SHP77 (cell line): ENCODE data around the gene POLR1D.
A peak's percentile ranks its signal among the peaks of the same experiment; 100 is the strongest.

Experiments
- DNase-seq, 2 experiments: peaks; one replicate each; lab custom pipeline; 2025; lab: John Stamatoyannopoulos, UW

Gene POLR1D, protein sequence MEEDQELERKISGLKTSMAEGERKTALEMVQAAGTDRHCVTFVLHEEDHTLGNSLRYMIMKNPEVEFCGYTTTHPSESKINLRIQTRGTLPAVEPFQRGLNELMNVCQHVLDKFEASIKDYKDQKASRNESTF

DNA sequence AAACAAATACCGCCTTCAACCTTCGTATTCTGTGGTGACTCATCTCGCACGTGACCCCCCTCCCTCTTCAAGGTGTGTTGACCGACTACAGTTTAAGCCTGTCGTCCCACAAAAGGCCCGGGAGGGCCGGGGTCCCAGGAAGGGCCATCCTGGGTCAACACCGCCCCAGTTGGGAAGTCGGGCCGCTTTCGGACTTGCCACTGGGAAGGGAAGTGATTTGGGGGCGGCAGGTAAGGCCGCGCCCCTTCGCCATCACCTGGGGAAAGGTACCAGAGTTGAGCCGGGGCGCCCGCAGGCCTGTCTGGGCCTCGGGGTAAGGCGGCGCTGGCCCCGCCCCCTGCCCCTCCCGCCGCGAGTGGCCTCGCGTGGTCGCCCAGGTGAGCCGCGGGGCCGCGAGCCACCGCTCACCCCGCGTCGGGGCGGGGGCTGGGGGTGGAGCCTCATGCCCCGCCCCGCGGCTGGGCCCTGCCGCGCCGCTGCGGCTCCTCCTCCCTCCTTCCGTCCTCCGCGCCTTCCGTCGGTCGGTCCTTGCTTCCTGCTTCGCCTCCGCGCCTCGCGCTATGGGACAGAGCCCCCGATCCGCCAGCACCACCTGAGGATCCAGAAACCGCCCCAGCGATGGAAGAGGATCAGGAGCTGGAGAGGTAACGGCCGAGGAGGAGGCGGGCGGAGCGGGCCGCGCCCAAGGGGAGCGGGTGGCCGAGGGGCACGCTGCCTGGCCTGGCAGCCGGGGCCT lies at the start of gene POLR1D:
TSS of gene POLR1D (plus strand) at position 527 of the 736 bp plus-strand sequence. CDS start at position 619, 92 bp downstream.
- peak; percentile 64 to 75 for DNase-seq

DNA sequence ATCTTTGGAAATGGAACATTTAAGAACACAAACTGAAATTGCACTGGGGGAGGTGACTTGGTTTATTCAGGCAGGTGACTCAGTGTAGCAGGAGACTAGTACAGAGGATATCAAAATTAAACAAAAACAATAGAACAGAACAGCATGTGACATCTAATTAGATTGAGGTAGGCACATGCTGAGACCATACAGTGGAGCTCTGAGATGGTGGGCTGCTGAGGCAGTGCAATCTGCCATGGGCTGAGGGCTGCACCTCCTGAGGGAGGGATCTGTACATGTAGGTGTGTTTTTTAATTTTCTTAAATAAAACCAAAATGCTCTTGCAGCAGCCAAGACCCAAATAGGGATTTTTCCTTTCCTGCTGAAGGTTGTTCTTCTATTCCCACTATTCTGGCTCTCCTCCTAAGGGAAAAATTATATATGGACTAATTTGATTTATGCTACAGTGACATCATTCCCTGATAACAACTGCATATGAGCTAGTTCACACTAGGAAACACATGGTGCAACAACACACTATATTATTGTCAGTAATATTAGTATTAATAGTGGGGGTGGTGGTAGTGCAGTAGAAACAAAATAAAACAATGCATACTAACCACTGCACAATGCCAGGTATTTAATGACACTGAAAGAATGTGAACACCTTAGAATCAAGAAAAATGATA lies 49.3 kb upstream of the POLR1D start:
- no peak for DNase-seq

DNA sequence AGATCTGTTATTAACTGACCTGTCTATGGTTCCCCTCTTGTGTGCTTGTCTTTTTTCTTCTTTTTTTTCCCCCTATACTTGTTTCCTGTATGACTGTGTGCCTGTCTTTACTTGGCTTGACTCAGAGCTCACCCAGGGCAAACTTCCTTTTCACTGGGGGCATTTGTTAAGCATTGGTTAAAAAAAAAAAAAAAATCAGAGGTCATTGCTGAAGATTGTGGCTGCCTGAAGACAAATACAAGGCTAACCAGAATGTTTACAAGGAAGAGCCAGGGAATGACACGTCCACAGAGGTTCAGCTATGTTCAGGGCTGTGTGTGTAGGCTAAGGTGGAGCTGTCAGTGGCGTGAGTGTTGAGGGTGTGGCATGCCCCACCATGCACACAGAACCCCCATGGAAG lies 48.4 kb upstream of the POLR1D start:
- no peak for DNase-seq

DNA sequence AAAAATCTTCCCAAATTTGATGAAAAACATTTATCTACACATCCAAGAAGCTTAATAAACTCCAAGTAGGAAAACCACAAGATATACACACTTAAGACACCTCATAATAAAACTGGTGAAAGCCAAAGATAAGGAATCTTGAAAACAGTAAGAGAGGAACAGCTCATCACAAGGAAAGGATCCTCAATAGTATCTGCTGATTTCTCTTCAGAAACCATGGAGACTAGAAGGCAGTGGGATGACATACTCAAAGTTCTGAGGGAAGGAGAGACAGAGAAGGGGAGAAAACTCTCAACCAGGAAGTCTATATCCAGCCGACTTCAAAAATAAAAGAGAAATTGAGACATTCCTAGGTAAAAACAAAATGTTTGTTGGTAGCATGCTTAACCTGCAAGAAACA lies 47.0 kb upstream of the POLR1D start:
- DNase-seq, result no peak

DNA sequence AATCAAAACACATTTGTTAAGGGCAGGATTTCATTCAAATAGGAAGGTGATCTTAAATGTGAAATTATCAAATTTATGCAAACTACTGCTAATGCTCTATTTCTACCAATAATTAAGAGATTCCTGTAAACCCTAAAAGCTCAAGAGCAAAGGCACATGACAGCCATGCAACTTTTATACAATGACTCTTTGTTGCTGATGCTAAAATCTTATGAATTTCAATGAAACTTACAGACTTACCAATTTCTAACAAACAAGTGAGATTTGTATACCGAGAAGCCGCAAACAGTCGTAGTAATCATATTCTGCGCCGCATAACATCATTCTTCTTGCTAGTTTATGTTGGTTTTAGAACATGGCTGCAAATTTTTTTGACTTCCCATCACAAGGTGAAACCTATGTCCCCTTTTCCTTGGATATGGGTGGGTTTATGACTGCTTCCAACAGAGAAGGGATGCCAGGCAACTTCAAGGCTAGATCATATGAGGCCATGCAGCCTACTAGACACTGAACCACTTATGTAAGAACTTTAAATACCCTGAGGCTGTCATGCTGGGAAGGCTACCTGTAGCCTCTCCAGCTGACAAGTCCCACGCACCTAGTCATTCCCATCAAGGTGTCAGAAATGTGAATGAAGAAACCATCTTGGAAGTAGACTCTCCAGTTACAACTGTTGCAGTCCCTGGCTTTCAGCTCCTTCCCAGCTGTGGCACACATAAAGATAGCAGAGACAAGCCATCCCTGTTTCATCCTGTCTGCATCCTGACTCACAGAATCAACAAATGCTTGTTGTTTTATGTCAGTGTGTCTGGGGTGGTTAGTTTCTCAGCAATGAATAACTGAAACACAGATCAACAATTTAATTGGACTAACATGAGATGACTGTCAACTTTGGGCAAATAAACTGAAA lies 43.3 kb upstream of the POLR1D start:
- DNase-seq, result no peak

DNA sequence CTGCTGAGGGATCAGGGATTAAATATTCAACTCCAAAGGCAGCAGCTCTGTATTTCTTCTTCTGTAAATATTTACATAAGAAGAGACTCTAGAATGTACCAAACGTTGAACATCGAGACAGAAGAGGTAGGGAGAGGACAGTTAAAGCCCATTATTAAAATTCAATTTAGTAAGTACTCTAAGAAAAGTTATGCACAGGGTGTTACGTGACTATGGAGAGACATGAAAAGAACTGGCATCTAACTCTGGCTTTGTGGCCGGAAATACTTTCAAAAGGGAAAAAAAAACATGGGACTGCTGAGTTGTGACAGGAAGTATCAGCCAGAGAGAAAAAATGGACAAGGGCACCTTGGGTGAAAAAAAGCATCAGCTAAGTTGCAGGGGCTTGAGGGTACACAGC lies 38.0 kb upstream of the POLR1D start:
- DNase-seq, result no peak

DNA sequence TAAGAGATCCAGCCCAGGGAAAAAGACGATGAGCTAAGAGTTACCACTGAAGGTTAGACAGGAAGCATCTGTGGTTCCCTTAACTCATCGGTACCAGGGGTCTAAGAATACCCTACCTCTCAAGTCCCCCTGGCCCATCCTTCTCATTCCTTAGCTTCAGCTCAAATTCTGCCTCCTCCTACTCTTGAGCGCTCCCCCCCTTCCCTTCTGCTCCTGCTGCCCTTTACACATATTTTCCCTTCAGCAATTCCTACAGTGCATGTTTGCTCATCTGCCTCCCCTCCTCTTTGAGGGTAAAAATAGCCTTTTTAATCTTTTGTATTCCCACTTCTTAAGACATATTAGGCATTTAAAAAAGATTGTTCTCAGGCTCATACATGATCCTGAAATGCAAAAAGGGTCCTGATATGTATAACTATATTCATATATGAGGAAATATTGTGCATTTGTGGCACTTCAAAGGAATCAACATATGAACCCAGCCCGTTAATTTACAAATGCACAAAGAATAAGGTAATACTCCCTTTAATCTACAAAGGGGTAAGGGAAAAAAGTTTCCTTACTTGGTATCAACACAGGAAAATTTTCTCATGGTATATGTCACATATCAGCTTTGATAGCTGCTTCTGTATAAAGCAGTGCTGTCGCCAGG lies 34.5 kb upstream of the POLR1D start:
- DNase-seq, result no peak

DNA sequence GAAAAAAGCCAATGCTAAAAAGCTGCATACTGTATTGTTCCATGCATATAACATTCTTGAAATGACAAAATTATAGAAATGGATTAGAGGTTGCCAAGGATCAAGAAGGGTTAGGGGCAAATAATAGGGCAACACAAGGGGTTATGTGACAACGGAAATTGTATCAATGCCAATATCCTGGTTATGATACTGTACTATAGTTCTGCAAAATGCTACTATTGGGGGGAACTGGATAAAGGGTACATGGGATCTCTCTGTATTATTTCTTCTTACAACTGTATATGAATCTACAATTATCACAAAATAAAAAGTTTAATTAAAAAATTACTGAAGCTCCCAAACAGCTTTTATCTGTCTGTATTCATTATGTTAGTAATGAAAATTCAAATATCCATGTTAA lies 33.3 kb upstream of the POLR1D start:
- DNase-seq, result no peak

DNA sequence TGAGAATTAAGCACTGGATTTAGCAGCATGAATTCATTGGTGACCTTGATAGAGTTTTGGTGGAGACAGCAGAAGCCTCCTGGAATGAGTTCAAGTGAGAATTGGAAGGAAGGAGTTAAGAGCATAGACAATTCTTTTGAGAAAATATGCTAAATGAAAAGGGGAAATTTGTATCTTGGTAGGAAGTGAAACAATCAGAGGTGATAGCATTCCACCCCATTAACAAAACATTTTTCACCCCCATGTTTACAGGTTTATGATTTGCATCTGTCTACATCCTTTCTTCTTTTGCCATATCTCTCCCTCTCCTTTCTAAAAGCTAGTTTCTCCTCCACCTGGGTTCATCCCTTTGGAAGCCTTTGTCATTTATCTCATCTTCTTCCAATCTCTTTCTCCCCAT lies 28.8 kb upstream of the POLR1D start:
- DNase-seq, result no peak

DNA sequence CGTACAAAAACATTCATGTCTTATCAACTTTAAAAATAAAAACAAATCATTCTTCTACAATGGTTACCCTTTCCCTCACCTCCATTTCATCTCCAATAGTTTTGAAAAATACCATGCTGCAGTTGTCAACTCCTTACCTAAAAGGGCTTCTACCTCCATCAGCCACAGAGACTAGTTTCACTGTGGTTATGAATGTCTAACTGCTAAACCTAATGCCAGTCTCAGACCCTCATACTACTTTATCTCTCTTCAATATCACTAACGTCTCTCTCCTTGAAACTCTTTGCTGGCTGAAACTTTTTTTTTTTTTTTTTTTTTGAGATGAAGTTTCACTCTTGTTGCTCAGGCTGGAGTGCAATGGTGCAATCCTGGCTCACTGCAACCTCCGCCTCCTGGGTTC lies 28.4 kb upstream of the POLR1D start:
- DNase-seq, result no peak

DNA sequence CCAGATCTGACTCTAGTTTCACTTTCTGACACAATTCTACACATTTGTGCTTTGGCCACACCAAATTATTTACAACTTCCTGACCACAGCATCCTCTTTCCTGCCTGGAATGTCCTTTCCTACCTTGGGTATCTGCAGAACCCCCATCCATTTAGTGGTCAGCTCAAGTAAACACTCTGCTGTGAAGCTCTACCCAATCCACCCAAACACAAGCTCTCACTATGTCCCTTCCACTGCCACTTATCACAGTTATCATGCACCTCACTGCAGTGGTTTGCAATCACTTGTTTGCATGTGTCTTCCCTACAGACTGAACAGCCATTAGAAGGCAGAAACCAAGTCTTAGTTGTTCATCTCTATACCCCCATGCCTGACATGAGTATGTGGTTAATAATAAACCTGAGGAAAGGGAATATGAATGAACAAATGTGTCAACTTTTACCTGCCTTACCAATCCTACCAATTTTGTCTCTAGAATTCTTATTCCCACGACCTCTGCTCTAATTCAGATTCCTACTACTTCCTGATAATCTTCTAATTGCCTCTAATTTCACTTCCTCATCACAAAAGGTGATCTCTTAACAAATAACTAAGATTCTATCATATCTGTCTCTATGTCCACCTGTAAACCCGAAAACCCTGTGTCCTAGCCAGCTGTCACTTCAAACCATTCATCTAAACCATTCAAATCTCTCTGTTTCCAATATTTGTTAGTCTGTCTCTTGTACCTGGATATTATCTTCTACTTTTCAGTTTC lies 26.5 kb upstream of the POLR1D start:
- no peak for DNase-seq

DNA sequence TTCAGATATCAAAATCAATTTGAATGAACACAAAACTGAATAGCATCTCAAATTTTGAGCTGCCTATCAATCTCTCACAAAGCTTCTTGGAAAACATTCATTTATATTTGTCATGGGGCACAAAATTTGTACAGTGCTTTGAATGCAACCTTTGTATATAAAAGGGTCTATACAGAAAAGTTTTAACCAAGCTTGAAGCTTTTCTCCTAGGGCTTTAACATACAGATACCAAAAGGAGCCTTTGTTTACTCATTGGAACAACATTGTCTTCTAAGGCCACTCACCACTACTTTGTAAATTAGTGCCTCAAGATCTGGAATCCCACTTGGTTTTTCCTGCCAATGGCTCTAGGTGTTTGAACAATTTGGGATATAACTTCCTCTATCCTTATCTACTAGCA lies 22.6 kb upstream of the POLR1D start:
- no peak for DNase-seq

DNA sequence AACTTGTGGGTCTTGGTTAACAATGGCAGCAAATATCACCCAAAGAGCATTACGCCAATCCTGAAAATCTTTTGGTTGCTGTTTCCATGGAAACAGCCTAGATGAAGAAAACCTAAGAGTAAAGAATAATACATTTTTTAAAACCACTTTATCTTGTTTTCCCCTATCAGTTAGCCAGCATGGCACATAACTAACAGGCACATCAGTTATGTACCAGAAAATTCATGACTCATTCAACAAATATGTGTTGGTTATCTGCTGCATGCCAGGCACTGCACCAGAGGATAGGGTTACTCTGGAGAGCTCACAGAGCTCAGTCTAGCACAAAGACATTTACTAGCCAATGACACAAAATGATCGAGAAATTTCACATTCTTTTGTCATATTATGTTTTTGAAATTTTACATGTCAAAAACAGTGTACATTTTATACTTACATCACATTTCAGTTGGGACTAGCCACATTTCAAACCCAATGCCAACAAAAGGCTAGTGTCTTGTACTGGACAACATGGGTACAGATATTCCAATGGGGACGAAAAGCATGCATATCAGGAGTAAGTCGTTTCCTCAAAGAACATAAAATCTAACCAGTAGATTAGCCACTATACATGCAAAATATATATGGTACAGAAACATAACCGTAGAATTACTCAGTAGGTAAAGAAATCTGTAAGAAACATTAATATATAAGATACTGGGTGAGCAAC lies 21.7 kb upstream of the POLR1D start:
- DNase-seq, result no peak

DNA sequence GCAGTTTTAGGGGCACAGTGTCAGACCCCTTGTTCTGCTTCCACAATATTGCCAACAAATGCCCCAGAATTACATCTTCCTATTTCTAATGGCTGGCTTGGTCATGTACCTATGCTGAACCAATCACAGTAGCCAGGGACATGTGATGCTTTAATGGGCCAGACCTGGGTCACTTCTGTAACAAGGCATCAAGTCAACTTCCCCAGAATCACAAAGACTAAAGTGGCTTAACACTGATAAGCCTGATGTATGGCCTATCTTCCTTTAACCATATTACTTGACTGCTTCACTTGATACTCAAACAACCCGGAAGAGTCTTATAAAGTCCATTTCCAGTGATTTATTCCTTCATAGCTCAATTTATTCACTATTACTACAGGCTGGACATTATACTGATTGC lies 21.0 kb upstream of the POLR1D start:
- no peak for DNase-seq

DNA sequence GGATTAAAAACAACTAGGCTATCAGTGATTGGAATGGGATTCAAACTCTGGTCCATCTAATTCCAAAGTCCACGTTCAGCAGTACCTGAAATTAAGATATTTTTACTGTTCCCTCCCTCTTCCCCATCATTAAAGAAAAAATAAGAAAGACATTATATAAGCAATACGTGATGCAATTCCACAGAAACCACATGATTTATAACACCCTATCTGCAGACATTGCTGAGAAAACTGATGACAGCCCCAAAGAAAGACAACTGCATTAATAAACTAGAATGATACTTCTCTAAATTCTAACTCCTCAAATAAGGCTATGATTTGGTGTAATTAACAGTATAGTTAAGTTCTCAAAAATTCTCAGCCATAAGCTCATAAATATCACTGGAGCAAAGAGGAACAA lies 20.5 kb upstream of the POLR1D start:
- DNase-seq, result no peak

DNA sequence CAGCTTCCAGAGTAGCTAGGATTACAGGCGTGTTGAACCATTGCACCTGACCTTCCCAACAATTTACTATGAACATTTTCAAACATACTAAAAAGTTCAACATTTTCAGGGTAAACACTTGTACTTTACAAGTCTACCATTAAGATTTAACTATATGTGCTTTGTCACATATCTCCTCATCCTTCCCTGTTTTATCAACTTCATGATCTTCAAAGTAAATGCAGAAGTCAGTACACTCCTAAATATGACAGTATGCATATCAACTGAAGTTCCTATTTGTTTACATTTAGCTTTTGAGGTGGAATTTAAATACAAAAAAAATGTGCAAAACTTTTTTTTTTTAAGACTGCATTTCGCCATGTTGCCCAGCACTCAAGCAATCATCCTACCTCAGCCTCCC lies 19.9 kb upstream of the POLR1D start:
- DNase-seq, result no peak

DNA sequence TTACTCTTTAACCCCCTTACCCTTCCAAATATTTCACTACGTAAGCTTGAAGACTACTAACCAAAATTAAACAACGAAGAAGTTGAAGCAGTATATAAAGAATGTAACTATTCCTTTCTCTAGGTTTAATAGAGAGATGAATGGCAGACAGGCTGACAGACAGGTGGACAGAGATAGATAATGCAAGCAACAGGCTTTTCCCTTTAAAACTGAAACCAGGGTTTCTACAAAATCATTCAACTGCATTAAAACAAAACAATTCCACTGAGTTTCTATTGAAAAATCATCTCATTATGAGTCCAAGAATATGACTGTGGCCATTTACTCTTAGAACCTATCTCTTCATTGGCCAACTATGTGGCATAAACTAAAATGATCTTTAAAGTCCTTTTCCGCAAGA lies 16.6 kb upstream of the POLR1D start:
- DNase-seq, result no peak

DNA sequence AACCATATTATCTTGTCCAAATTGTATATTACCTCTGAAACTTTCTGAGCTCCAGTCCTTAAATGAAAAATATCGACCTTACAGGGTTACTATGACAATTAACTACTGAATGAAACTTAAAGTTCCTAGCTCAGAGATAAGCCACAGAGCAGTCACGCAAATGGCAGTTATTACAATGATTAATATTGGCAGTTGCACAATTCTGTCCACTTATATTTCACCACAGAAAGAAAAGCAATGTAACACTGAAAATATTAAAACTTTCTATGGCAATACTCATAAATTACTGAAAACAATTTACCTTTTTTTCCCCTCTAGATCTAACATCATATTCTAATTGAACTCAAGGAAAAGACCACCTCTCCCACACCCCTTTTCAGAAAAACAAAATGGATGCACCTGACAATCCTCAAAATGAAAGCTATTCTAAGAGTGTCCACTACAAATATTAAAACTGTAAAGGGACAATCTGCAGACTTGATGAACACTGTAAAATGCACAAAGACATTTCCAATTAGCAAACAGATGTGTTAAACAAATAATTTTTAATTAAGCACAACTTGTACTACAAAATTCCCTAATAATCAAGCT lies 16.0 kb upstream of the POLR1D start:
- DNase-seq, result no peak

DNA sequence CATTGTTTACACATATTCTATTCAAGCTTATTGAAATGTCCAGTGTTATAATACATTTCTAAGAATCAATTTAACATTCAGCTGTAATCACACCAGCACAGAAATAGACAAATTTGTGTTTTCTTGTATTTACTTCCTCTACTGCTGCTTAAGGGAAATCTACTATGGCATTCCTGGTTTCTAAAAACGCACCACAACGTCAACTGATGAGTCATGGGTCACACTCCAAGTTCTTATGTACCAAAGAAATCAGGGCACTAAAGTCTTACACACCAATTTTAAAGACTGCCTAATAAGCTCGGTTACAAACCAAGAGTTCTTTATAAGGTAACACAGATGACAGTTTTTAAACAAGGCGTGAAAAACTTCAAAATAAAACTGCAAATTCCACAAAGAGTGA lies 14.6 kb upstream of the POLR1D start:
- no peak for DNase-seq

DNA sequence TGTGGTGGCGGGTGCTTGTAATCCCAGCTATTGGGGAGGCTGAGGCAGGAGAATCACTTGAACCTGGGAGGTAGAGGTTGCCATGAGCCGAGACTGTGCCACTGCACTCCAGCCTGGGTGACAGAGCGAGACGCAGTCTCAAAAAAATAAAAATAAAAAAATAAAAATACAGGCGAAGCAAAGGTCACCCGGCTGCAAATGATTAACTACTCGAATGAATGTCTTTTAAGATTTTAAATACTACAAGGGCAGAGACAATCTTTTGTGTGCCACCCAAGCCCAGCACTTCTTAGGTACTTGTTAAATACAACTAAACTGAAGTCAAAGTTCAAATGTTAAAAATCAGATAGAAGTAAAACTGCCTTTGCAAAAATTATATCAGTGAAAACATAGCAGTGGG lies 8.1 kb upstream of the POLR1D start:
- no peak for DNase-seq
